ENCODE results near the gene AQP3. TPM values are rescaled to one million over a fixed set of nuclear protein-coding genes. Genes with fewer than 3 reads are reported as not detected.

Gene AQP3
- total and polyA plus RNA-seq, 2 of the 8 experiments (the other 6 are each of a cell fraction or from before 2014, with no cell fraction given) = 2.6 to 7.6 TPM

- DNase-seq (ENCODE audit: low read depth in 1 of 2, low spot score in 2 of 2) (no peak), FAIRE-seq (no peak)
- CTCF ChIA-PET (ENCODE audit: partially characterized antibody) = interaction anchor here (0.6 kb wide), 1 partner anchor 33 kb away, joined by 3 read pairs; no protein-coding TSS in a partner anchor
- no peak overlapping the region for H3K9ac ChIP-seq (replicated peaks in 1 of 4; ENCODE audit: extremely low read depth in 1 of 4, low read depth in 3 of 4, low read length in 3 of 4)
- H3K4ac ChIP-seq (replicated peaks; ENCODE audit: insufficient read length, low read depth, low read length) = no peak overlapping the region
- H3K18ac ChIP-seq (ENCODE audit: extremely low read depth, low read length) = no peak overlapping the region
- no peak overlapping the region for H3K14ac ChIP-seq (ENCODE audit: insufficient read length)
- H4K20me1 ChIP-seq (replicated peaks in 1 of 2; ENCODE audit: control insufficient read depth in 1 of 2, insufficient read depth in 2 of 2, low read length in 2 of 2) = no peaks in the 10 kb centered on the region
- H4K91ac ChIP-seq (replicated peaks; ENCODE audit: insufficient read length, low read length) = no peak overlapping the region
- no peak overlapping the region; the same call in 1 of the 2 replicates for H2AFZ ChIP-seq (ENCODE audit: low read length)
- H2BK20ac ChIP-seq (ENCODE audit: low read length) = no peak overlapping the region
- no peak overlapping the region for H2BK120ac ChIP-seq (replicated peaks; ENCODE audit: low read depth, low read length)
- H3K27ac ChIP-seq (ENCODE audit: low read depth, low read length) = no peak overlapping the region
- no peak overlapping the region for H2BK15ac ChIP-seq (ENCODE audit: low read length)
- no peak overlapping the region for H3K23ac ChIP-seq (ENCODE audit: insufficient read length)
- peaks cover 0 to 2% (median 0%) of the 10 kb centered on the region in 4 experiments; a peak in 1 of 7 replicates for H3K4me1 ChIP-seq (replicated peaks in 1 of 4; ENCODE audit: control insufficient read depth in 3 of 4, insufficient read depth in 4 of 4, low read length in 3 of 4)
- H2BK5ac ChIP-seq (ENCODE audit: low read depth, low read length) = no peak overlapping the region
- H3K79me2 ChIP-seq (ENCODE audit: control insufficient read depth in 1 of 2, insufficient read depth in 2 of 2, low read length in 2 of 2) = no peaks in the 10 kb centered on the region
- no peak overlapping the region for H4K8ac ChIP-seq (ENCODE audit: extremely low read depth, insufficient read depth, low read length)
- no peaks in the 10 kb centered on the region; a peak in 1 of 7 replicates for H3K27me3 ChIP-seq (replicated peaks in 1 of 4; ENCODE audit: control insufficient read depth in 3 of 4, extremely low read depth in 1 of 4, insufficient read depth in 3 of 4, low read length in 3 of 4)
- no peaks in the 10 kb centered on the region for H3K36me3 ChIP-seq (ENCODE audit: control insufficient read depth in 2 of 4, insufficient read depth in 4 of 4, low read length in 3 of 4)
- H3K4me3 ChIP-seq (ENCODE audit: extremely low read depth in 1 of 4, insufficient read depth in 2 of 4, low read depth in 3 of 4, low read length in 4 of 4) = no peak overlapping the region
- H3K4me2 ChIP-seq (ENCODE audit: insufficient read depth in 1 of 2, low read depth in 2 of 2, low read length in 2 of 2) = no peak overlapping the region
- H4K5ac ChIP-seq (ENCODE audit: insufficient read length, low read depth, low read length) = no peak overlapping the region
- no peak for TF ChIP-seq E2F6 (IDR thresholded peaks at IDR 0.05)
- no peak for TF ChIP-seq CHD1 (IDR thresholded peaks at IDR 0.05; ENCODE audit: low read depth, low read length)
- TF ChIP-seq BCL11A (IDR thresholded peaks at IDR 0.05; ENCODE audit: low read depth in 2 of 2, low read length in 2 of 2) = no peak
- no peak for TF ChIP-seq SIX5 (IDR thresholded peaks at IDR 0.05; ENCODE audit: low read depth, low read length)
- no peak overlapping the region for H2BK12ac ChIP-seq (ENCODE audit: low read depth, low read length)
- H3K23me2 ChIP-seq (ENCODE audit: low read depth, low read length) = no peaks in the 10 kb centered on the region; the same call in 1 of the 2 replicates
- no peaks in the 10 kb centered on the region for H3K79me1 ChIP-seq (ENCODE audit: low read depth, low read length)
- H2AK5ac ChIP-seq (ENCODE audit: low read depth, low read length) = no peak overlapping the region
- POLR2A ChIA-PET (ENCODE audit: partially characterized antibody) = interaction anchor here (0.7 kb wide), 1 partner anchor 29 kb away, joined by 3 read pairs; no protein-coding TSS in a partner anchor
- no peaks in the 10 kb centered on the region for H3K9me3 ChIP-seq (ENCODE audit: insufficient read depth in 2 of 2, low read depth in 1 of 2, low read length in 1 of 2)
- no peak overlapping the region for H3K56ac ChIP-seq (replicated peaks; ENCODE audit: insufficient read length, low read depth, low read length)
- 84% methylated on average over 4 of the region's 4 CpGs; no CpG with 5 or more reads in 1 of the 2 experiments for WGBS, 2 experiments (ENCODE audit: extremely low coverage in 1 of 2, insufficient coverage in 1 of 2, insufficient read length in 1 of 2, insufficient replicate concordance in 2 of 2, low coverage in 1 of 2, low lambda C conversion rate in 2 of 2, missing lambda C conversion rate in 1 of 2)
Observed at GRCh38 chr9:33425128-33425533, 22.3 kb downstream of the AQP3 start.
